Measurements from ENCODE around the gene FBXO9.

FBXO9 gene

DNA sequence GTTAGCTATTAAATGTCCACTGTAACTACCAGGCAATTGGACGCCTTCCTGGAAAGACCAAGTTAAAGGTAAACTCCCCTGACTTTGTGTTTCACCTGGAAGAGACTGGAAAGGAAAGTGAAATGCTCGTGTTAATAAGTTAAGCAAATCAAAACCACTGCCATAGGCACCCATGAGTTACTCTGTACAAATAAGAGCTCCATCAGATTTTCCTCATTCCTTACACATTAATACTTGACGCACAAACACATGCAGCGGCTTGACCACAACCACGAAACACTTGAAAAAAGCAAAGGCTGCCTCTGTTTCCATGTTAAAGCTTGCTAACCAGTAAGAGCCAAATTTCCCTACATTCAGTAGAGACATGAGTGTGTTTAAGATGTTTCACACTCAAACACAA is 63.6 kb downstream of the FBXO9 start:
- Histone ChIP-seq H3K27ac (ENCODE audit: insufficient read depth, low read depth, low read length, poor library complexity, severe bottlenecking) (no peak overlapping the region), H3K4me3 (ENCODE audit: insufficient read depth, low read depth, low read length) (no peak overlapping the region), H3K36me3 (ENCODE audit: control insufficient read depth, insufficient read depth, low read length) (no peaks in the 10 kb centered on the region), H3K9me3 (ENCODE audit: control insufficient read depth, low read length) (no peaks in the 10 kb centered on the region), H3K4me1 (ENCODE audit: control insufficient read depth, insufficient read depth, low read length) (no peaks in the 10 kb centered on the region), H3K27me3 (ENCODE audit: control insufficient read depth, insufficient read depth, low read length, poor library complexity, severe bottlenecking) (no peaks in the 10 kb centered on the region)
- WGBS, 2 experiments, result 94 to 98% methylated on average over 5 of the region's 5 CpGs

DNA sequence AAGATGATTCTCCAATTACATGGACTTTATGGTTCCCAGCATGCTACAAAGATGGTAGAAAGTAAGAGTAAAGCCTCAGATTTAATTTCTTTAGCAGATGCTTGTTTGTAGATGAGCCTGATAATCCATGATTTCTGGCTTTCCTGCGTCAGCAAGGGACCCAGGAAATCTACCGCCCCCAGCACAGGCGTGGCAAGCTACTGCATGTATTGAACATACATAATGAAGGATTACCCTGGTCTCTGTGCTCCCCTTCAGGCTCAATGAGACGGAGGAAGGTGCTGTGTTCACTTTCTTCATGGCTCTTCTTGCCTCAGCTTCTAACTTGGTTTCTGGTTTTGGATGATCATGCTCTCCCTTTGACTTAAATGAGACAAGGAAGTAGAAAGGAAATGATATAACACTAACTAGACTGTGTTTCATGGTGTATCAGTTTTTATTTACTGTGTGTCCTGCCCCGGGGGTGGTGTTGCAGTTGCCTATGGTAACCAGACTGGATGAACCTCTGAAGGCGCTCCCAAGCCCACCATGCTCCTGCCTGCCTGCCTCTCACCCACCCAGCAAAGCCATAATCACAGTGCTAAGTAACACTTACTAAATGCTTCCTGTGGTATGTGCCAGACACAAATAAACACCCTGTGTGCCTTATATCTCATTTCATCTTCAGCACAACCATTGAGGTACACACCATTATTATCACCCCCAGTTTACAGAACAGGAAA is 65.5 kb downstream of the FBXO9 start:
- WGBS, 2 experiments, result 88 to 93% methylated on average over 6 of the region's 6 CpGs
- H3K4me3 ChIP-seq (ENCODE audit: insufficient read depth, low read depth, low read length), result no peak overlapping the region

DNA sequence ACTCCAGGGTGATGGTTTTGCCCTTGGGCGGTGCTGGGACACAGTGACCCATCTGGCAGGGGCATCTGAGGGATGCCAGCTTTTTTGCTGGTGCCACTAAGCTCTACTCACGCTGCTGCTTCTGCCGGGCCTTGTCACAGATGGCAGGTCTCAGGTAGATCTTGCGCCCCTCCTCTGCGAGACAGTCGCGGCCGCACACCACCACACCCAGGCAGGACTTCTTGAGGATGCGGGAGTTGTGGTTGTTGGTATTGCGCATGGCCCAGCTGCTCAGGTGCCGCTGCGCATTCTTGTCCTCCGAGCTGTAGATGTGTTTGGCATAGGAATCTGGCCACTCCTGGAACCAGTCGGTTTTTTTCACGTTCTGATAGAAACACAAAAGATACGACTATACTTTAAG is 68.8 kb downstream of the FBXO9 start:
- Histone ChIP-seq H3K27ac (ENCODE audit: insufficient read depth, low read depth, low read length, poor library complexity, severe bottlenecking) (no peak overlapping the region), H3K27me3 (ENCODE audit: control insufficient read depth, insufficient read depth, low read length, poor library complexity, severe bottlenecking) (no peaks in the 10 kb centered on the region), H3K36me3 (ENCODE audit: control insufficient read depth, insufficient read depth, low read length) (no peaks in the 10 kb centered on the region), H3K9me3 (ENCODE audit: control insufficient read depth, low read length) (no peaks in the 10 kb centered on the region), H3K4me1 (ENCODE audit: control insufficient read depth, insufficient read depth, low read length) (no peaks in the 10 kb centered on the region), H3K4me3 (ENCODE audit: insufficient read depth, low read depth, low read length) (no peak overlapping the region)
- 88 to 92% methylated on average over 16 of the region's 16 CpGs for WGBS, 2 experiments

More for the DNA sequence above, 65.5 kb downstream of the FBXO9 start:
- H3K36me3 ChIP-seq (ENCODE audit: control insufficient read depth, insufficient read depth, low read length), result no peaks in the 10 kb centered on the region
- no peaks in the 10 kb centered on the region for H3K4me1 ChIP-seq (ENCODE audit: control insufficient read depth, insufficient read depth, low read length)
- no peaks in the 10 kb centered on the region for H3K27me3 ChIP-seq (ENCODE audit: control insufficient read depth, insufficient read depth, low read length, poor library complexity, severe bottlenecking)
- H3K9me3 ChIP-seq (ENCODE audit: control insufficient read depth, low read length), result no peaks in the 10 kb centered on the region
- H3K27ac ChIP-seq (ENCODE audit: insufficient read depth, low read depth, low read length, poor library complexity, severe bottlenecking), result no peak overlapping the region

DNA sequence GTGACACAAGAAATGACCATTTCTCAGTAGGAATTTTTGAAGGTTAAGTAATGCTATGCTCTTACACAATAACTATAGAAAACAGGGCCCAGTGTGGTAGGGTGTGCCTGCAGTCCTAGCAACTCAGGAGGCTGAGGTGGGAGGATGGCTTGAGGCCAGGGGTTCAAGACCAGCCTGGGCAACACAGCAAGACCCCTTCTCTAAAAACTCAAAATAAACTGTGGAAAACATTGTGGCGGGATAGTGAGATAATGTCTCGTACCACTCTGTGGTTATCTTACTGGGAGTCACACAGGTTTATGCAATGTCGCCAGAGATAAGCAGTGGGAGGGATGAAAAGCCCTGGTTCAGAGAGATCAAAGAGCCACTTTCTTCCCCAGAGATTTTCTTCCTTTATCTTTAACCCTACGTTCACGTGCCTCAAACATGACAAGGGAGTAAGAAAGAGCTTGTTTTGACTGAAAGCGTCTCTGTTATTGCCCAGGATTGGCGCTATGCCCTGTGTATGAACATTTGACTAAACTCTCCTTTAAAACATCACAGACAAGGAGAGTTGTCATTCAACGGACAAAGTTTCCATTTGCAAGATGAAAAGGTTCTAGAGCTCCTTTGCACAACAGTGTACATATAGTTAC is 69.5 kb downstream of the FBXO9 start:
- no peaks in the 10 kb centered on the region for H3K36me3 ChIP-seq (ENCODE audit: control insufficient read depth, insufficient read depth, low read length)
- no peak overlapping the region for H3K27ac ChIP-seq (ENCODE audit: insufficient read depth, low read depth, low read length, poor library complexity, severe bottlenecking)
- no peak overlapping the region for H3K4me3 ChIP-seq (ENCODE audit: insufficient read depth, low read depth, low read length)
- no peaks in the 10 kb centered on the region for H3K4me1 ChIP-seq (ENCODE audit: control insufficient read depth, insufficient read depth, low read length)
- no peaks in the 10 kb centered on the region for H3K9me3 ChIP-seq (ENCODE audit: control insufficient read depth, low read length)
- no peaks in the 10 kb centered on the region for H3K27me3 ChIP-seq (ENCODE audit: control insufficient read depth, insufficient read depth, low read length, poor library complexity, severe bottlenecking)
- 90 to 93% methylated on average over 8 of the region's 8 CpGs for WGBS, 2 experiments

DNA sequence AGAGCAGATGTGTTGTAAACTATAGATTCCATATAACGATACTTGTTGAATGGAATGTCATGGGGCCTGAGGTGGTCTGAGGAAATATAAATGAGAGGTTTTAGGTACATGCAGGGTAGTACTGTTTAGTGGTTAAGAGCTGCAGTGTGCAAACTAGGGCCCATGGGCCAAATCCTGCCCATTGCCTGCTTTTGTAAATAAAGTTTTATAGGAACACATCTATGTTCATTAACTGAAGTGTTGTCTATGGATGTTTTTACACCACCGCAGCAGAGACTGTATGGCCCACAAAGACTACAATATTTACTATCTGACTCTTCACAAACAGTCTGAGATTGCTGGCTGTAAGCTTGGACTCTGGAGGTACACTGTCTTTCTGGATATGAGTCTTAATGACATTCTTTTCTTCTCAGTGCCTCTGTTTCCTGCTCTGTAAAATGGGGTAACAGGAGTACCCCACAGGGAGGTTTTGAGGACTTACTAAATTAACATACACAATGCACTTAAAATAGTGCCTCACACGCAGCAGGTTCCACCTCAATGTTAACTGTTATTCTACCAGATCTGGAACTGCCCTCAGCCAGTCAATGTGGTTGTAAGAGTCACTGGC is 70.9 kb downstream of the FBXO9 start:
- Histone ChIP-seq H3K36me3 (ENCODE audit: control insufficient read depth, insufficient read depth, low read length) (no peaks in the 10 kb centered on the region), H3K9me3 (ENCODE audit: control insufficient read depth, low read length) (no peaks in the 10 kb centered on the region), H3K4me1 (ENCODE audit: control insufficient read depth, insufficient read depth, low read length) (no peaks in the 10 kb centered on the region), H3K27me3 (ENCODE audit: control insufficient read depth, insufficient read depth, low read length, poor library complexity, severe bottlenecking) (no peaks in the 10 kb centered on the region), H3K4me3 (ENCODE audit: insufficient read depth, low read depth, low read length) (no peak overlapping the region), H3K27ac (ENCODE audit: insufficient read depth, low read depth, low read length, poor library complexity, severe bottlenecking) (no peak overlapping the region)
- 95 to 100% methylated on average over 3 of the region's 3 CpGs for WGBS, 2 experiments

DNA sequence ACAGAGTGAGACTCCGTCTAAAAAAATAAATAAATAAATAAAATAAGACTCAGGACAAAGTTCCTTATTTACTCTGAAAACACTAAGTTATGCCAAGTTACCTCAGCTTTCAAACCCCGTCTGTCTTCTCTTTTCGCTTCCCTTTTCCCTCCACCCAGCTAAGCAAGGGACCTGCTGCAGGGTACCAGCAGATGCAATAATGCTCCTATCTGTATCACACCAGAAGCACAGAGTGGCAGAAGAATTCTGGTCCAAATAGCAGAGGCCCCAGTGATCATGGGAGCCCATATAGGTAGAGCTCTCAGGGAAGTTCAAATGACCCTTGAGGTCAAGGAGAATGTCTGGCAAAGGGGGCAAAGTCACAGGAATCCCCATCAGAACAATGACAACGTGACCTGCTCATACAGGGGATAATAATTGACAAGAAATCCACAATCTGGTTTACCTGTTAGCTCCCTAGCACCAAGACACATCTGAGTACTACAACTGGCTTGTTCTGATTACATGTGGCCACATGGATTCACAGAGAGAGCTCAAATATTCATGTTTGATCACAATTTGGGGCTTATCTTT is 74.7 kb downstream of the FBXO9 start:
- H3K4me1 ChIP-seq (ENCODE audit: control insufficient read depth, insufficient read depth, low read length), result no peaks in the 10 kb centered on the region
- no peaks in the 10 kb centered on the region for H3K27me3 ChIP-seq (ENCODE audit: control insufficient read depth, insufficient read depth, low read length, poor library complexity, severe bottlenecking)
- no peak overlapping the region for H3K4me3 ChIP-seq (ENCODE audit: insufficient read depth, low read depth, low read length)
- 79 to 83% methylated on average over 4 of the region's 4 CpGs for WGBS, 2 experiments
- no peaks in the 10 kb centered on the region for H3K36me3 ChIP-seq (ENCODE audit: control insufficient read depth, insufficient read depth, low read length)
- H3K27ac ChIP-seq (ENCODE audit: insufficient read depth, low read depth, low read length, poor library complexity, severe bottlenecking), result no peak overlapping the region
- no peaks in the 10 kb centered on the region for H3K9me3 ChIP-seq (ENCODE audit: control insufficient read depth, low read length)

DNA sequence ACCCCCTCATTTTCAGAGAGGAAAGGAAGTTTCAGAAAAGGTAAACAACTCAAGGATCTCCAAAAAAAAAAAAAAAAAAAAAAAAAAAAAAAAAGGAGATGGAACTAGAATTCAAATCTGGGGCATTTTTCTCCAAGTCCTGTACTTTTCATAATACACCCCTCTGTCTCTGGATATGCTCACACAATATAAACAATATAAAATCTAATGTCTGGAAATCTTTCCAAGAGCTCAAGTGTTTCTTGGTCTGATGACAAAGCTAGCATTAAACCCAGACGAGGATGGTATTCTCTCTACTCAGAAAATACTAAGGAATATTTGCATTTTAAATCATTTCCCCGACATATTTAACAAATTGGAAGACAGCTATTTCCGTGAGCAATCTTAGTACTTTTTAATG is 77.6 kb downstream of the FBXO9 start:
- Histone ChIP-seq H3K27me3 (ENCODE audit: control insufficient read depth, insufficient read depth, low read length, poor library complexity, severe bottlenecking) (no peaks in the 10 kb centered on the region), H3K27ac (ENCODE audit: insufficient read depth, low read depth, low read length, poor library complexity, severe bottlenecking) (no peak overlapping the region), H3K36me3 (ENCODE audit: control insufficient read depth, insufficient read depth, low read length) (no peaks in the 10 kb centered on the region), H3K4me1 (ENCODE audit: control insufficient read depth, insufficient read depth, low read length) (no peaks in the 10 kb centered on the region), H3K9me3 (ENCODE audit: control insufficient read depth, low read length) (no peaks in the 10 kb centered on the region), H3K4me3 (ENCODE audit: insufficient read depth, low read depth, low read length) (no peak overlapping the region)
- WGBS, 2 experiments, result 61 to 78% methylated on average over 3 of the region's 3 CpGs

DNA sequence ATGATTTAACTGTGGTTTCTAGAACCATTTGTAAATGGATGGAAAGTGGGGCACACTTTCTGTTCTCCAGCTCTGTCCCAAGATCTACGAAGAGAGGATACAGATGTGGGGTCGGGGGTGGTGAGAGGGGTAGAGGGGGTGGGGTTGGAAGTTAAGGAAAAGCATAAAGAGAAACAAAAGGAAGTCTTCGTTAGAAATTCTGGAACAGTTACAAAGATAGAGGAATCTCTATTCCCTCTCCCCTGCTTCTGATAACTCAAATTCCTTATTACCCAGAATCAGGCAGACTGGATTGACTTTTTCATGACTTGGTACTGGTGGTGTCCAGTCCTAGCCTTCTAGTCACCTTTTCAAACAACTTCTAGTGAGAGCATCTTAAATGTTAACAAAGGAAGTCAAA is 78.5 kb downstream of the FBXO9 start:
- H3K36me3 ChIP-seq (ENCODE audit: control insufficient read depth, insufficient read depth, low read length), result no peaks in the 10 kb centered on the region
- no peaks in the 10 kb centered on the region for H3K4me1 ChIP-seq (ENCODE audit: control insufficient read depth, insufficient read depth, low read length)
- H3K9me3 ChIP-seq (ENCODE audit: control insufficient read depth, low read length), result no peaks in the 10 kb centered on the region
- 68 to 76% methylated on average over 3 of the region's 3 CpGs for WGBS, 2 experiments
- H3K4me3 ChIP-seq (ENCODE audit: insufficient read depth, low read depth, low read length), result no peak overlapping the region
- no peak overlapping the region for H3K27ac ChIP-seq (ENCODE audit: insufficient read depth, low read depth, low read length, poor library complexity, severe bottlenecking)
- H3K27me3 ChIP-seq (ENCODE audit: control insufficient read depth, insufficient read depth, low read length, poor library complexity, severe bottlenecking), result no peaks in the 10 kb centered on the region

DNA sequence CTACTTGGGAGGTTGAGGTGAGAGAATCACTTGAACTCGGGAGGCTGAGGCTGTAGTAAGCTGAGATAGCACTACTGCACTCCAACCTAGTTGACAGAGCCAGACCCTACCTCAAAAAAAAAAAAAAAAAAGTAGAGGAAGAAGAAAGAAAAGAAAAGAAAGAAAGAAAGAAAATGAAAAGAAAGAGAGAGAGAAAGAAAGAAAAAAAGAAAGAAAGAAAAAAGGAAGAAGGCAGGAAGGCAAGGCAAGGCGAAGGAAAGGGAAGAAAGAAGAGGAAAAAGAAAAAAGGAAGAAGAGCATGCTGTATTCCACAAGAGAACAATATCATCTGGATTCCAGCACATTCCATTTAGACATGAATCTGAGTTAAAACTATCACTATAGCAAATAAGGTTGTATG is 79.6 kb downstream of the FBXO9 start:
- Histone ChIP-seq H3K4me1 (ENCODE audit: control insufficient read depth, insufficient read depth, low read length) (no peaks in the 10 kb centered on the region), H3K27me3 (ENCODE audit: control insufficient read depth, insufficient read depth, low read length, poor library complexity, severe bottlenecking) (no peaks in the 10 kb centered on the region), H3K9me3 (ENCODE audit: control insufficient read depth, low read length) (no peaks in the 10 kb centered on the region), H3K27ac (ENCODE audit: insufficient read depth, low read depth, low read length, poor library complexity, severe bottlenecking) (no peak overlapping the region), H3K36me3 (ENCODE audit: control insufficient read depth, insufficient read depth, low read length) (no peaks in the 10 kb centered on the region), H3K4me3 (ENCODE audit: insufficient read depth, low read depth, low read length) (no peak overlapping the region)
- WGBS, 2 experiments, result 93 to 96% methylated on average over 2 of the region's 2 CpGs

DNA sequence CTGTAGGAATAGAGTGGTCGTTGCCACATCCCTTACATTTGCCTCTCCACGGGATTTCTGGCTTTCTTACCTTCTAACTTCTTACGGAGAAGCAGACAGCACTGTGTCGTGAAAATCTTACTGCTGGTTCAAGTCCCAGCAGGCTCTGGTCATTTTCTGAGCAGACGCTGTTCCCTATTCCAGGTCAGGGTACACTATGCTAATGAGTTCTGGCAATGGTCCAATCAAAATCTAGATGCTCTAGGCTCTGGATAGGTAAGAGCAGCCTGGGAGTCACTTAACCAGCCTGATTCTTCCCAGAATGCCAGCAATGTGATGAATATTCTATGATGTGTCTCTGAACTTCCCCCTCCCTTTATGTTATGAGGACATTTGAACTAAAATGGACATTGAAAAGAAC is 83.5 kb downstream of the FBXO9 start, which contains the start of gene GCM1:
TSS of gene GCM1 (minus strand) at position 158 of the 400 bp plus-strand sequence. CDS start 3,209 bp downstream, outside the sequence.
- Histone ChIP-seq H3K4me3 (ENCODE audit: insufficient read depth, low read depth, low read length) (no peak within 1 kb of the TSS), H3K36me3 (ENCODE audit: control insufficient read depth, insufficient read depth, low read length) (no peaks in the 10 kb centered on the region), H3K27ac (ENCODE audit: insufficient read depth, low read depth, low read length, poor library complexity, severe bottlenecking) (no peak within 1 kb of the TSS), H3K9me3 (ENCODE audit: control insufficient read depth, low read length) (no peaks in the 10 kb centered on the region), H3K4me1 (ENCODE audit: control insufficient read depth, insufficient read depth, low read length) (no peaks in the 10 kb centered on the region), H3K27me3 (ENCODE audit: control insufficient read depth, insufficient read depth, low read length, poor library complexity, severe bottlenecking) (no peaks in the 10 kb centered on the region)
- 91 to 94% methylated on average over 5 of the region's 5 CpGs for WGBS, 2 experiments

All from ectodermal cell (in vitro differentiated cells).